SIG-M5 treated with dmso at 0.1 percent for 504 hours (cell line): Measurements from ENCODE around the gene RPS6KA5.
"Not testable (repeated sequence)": the region's sequence is repeated elsewhere in the genome, so short reads cannot be mapped to it uniquely, and the experiment has no call there.

Experiments used
- DNase-seq: peaks from one replicate; lab custom pipeline; 2025; ENCODE audit not compliant: unreplicated experiment; lab: John Stamatoyannopoulos, UW

The RPS6KA5 gene

DNA sequence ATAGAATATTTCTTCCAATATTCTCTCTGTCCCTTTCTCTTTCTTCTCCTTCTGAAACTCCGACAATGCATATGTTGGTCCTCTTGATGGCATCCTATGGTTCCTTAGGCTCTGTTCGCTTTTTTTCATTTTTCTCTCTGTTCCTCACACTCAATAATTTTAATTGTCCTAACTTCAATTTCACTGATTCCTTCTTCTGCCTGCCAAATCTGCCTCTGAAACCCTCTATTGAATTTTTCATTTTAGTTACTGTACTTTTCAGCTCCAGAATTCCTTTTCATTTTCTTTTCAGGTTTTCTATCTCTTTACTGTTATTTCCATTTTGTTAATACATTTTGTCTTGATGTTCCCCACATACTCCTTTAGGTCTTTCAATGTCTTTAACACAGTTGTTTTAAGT, 177.2 kb downstream of the RPS6KA5 start:
- no peak for DNase-seq

DNA sequence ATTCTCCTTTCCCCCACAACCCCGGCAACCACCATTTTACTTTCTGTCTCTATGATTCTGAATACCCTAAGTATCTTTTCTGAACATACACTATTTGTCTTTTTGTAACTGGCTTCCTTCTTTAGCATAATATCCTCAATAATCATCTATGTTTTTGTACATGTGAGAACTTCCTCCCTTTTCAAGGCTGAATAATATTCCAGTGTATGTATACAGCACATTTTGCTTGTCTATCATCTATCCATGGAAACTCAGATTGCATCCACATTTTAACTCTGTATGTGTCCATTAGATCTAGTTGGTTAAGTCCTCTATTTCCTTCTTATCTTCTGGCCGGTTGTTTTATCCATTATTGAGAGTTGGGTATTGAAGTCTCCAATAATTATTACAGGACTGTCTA, 180.2 kb downstream of the RPS6KA5 start:
- no peak for DNase-seq

DNA sequence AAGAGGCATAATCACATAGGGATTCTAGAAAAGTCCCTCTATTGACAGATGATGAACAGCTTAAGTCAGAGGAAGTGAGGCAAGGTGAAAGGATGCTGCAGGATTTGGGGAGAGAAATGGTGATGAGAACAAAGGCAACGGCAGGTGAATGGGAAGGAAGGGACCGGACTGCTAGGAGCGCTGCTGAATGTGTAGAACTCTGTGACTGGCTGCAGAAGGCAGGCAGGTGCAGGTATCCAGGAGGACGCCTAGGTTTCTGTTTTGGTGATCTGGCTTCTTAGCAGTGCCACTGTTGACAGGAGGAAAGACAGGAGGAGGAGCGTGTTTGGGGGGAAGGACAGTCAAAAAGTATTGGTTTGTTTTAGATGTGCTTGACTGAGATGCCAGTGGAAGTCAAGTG, 185.8 kb downstream of the RPS6KA5 start:
- DNase-seq = no peak

DNA sequence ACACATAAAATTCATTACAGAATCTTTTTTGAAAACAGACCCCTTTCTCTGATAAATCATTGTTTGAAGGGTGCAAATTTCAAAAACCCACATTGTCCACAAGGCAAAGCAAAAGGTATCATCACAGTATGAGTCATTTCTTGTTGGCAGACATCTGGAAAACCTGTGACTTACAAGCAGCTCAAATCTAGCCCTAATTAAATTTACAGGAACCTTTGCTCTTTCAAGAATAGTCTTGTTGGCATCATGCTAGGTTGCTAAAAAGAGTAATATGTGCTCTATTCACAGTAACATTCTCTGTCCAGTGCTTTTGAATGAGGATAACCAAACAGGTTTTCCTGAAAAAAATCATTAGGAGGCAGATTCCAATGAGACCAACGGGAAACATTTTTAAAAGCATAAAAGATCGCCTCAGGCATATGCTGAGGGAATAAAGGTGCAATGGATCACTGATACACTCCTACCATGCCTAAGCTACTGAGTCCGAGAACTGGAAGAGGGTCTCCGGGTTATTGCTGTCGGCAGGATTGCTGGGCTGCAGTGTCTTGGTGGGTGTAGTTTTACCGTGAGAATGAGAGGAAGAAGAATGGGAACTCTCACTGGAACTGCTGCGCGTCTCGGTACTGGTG, 188.7 kb downstream of the RPS6KA5 start:
- no peak for DNase-seq

DNA sequence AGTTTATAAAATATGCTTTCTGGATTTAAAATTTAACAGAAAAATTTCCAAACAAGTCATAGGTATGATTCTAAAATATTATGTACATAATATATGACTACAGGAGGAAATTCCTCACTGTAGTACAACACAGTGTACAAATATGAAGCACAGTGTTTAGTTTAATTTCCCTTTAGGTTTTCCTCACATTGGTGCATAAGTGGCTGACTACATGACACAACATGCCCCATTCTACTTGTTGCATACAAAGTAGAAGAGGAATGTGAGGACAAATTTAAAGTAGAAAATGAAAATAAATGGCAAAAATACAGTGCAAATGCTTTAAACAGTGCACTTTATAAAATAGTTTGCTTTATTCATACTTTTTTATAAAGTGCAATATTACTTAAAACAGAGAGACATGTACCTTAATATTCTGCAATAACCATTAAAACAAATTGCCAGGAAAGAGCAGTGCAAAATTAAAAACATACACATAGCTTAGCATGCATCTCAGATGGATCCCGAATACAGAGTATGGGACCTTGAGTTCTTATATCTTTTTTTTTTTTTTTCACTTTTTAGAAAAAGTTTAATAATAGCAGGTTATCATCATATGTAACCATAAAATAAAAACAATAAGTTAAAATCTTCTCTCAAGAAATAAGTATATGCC, 189.4 kb downstream of the RPS6KA5 start:
- no peak for DNase-seq

DNA sequence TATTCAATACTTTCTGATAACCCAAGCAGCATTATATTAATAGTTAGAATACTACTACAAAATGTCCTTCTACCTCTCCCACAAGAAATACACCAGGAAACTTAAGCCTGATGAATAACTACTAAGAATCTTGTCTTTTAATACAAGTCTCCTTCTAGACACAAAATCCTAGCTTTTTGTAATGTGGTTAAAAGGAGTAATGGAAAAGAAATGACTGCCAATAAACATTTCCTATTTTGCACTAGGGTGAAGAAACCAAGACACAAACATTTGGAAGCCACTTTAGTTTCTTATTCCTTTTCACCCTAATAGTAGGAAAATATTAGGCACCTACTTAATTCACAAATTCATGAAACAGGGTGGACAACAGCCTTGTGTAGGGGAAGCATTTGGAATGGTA, 192.9 kb downstream of the RPS6KA5 start:
- DNase-seq = no peak

DNA sequence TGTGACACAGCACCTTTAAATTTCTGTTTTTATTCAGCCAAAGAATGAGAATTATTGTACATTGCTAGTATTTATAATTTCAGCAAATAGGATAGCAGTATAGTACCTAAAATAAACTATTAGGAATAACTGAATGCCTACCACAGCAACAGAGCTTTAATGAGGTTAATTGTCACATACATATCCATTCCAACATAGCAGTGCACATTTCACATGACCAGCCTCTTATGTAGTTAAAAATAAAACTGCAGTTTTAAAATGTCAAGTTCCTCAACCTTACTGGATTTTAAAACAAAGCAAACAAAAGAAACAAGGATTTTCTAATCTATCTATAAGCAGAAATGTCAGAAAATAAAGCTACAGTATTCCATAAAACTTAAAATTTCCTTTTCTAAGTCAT, 193.6 kb downstream of the RPS6KA5 start:
- no peak for DNase-seq

DNA sequence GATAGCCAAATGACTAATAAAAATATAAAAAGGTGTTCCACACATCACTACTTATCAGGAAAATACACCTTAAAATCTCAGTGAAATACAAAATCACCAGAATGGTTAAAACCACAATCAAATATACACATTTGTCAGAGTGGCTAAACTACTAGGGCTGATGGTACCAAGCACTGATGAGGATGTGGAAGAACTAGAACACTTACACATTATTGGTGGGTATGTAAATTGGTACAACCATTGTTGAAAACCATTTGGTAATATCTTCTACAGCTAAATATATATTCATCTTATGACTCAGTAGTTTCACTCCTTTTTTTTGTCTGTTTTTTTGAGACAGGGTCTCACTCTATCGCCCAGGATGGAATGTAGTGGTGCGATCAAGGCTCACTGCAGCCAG, 195.7 kb downstream of the RPS6KA5 start:
- no peak for DNase-seq

DNA sequence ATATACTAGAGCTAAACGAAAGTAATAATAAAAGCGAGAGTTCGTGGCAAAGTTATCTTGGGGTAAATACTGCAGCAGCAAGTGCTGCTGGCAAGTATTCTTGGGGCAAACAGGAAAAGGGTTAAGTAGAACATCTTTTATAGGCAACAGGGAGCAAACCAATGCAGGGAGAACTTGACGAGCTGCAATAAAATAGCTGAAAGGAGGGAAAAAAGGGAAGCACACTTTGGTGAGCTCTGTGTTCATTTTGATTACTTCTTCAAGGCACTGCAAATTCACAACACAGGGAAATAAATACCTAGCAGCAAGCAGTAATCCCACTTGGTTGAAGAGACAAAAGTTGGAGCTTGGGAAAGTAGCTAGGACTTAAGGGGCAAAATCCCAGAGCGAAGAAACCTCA, 201.9 kb downstream of the RPS6KA5 start:
- no peak for DNase-seq

DNA sequence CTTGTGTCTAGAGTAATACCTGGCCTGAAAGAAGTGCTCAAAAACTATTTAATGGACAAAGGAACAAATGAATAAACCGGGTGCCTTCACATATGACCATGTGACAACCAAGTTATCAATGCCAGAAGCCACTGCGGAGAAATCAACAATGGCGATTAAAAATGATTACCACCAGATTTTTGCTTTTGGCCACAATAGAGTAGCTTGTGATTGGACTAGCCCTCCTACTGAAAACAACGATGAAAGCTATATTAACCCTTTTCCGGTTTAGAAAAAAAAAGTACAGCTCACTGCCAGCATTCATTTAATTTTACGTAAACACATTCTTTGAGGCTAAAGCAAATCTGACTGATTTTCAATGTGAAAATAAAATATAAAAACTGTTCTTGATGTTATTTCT, 202.6 kb downstream of the RPS6KA5 start:
- no peak for DNase-seq

DNA sequence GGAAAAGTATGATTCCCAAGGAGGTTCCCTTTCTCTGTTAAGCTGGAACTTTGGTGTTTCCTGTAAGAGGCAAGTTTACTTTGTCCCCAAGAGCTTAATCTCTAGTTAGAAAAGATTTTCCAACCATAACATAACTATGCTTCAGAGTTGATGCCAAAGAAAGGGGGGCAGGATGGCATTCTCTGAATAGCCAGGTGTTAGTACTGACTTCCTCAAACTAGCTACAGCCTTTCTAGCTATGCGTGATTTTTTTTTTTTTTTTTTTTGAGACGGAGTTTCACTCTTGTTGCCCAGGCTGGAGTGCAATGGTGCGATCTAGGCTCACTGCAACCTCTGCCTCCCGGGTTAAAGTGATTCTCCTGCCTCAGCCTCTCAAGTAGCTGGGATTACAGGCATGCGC, 204.3 kb downstream of the RPS6KA5 start:
- not testable (repeated sequence) for DNase-seq

DNA sequence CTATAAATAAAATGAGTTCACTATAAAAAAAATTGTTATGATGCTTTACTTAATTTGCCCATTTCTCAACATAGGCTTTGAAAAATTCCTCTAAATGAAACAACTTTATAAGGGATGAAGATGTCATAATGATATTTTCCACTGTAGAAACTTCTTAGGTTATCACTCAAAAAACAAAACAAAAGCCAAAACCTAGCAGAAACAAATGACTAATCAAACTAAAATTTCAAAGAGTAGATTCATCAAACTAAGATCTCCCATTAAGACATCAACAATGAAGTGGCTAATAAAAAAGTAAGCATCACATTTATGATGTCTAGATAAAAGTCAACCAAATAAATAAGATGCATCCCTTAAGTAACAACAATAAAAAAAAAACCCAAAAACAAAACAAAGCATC, 207.3 kb downstream of the RPS6KA5 start:
- no peak for DNase-seq

DNA sequence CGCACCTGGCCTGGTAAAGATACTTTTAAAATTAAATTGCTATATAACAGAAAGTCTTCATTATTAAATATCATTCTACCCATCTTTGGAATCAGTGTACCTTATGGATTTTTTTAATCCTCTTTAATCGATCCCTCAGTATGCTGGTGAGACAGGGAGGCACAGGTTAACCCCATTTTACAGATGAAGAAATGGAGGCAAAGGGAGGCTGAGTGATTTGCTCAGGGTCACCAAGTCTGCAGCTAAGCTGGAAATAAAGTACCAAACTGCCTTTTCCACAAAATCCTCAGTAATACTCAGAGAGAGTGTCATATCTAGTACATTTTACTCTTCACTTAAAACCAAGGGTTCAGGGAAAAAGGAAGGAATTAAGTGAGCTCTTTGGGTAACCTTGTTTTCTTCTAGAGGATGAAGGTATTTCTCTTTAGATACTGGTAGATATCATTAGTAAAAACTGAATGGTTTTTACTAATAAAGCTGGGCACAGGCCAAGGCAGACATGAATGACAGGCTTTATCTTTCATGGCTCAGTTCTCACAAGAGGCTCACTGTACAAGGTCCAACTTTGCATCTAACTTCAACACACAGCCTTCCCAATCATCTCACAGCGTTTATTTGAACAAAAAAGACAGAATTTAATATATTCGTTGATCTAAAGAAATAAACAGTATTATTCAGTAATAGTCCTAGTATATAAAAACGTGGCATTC, 209.0 kb downstream of the RPS6KA5 start:
- no peak for DNase-seq

DNA sequence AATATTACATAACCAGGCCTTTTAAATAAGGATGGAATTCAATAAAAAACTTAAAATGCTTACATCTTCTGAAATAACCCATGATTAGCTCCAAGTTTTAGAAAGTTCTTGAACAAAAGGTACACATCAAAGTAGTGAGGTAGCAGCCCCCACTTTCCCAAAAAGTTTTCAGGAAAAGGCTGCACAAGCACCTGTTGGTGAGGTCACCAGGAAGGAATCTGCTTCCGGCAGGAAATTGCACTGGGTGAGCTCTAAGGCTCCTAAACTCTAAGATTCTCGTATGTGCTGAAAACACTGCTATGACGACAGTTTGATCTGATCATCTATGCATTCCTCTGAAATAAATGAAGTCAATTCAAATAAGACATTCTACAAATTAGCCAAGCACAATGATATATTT, 210.0 kb downstream of the RPS6KA5 start:
- DNase-seq = no peak

DNA sequence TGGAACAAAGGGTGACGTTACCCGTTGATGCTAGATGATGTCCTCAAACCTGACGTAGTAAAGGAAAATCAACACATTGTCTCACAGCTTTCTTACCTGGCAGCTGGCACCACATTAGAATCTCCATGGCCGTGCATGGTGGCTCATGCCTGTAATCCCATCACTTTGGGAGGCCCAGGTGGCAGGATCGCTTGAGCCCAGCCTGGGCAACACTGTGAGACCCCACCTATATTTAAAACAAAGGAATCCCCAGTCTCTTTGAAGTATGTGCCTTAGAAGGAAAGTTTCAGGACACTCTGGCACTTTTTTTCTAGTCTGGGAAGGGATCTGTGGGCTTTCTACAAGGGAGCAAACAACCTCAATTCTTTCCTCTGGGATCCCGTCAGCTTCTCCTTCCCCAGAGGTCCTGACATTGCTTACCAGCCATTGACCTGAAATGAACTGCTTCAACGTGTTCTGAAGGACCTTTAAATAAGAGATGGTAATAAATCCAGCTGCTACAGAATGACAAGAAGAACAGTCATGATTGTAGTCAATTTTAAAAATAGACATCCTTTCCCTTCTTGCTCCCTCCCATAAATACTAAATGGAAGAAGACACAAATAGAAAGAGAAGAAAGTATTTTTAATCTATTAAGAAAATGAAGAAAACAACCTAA, 210.5 kb downstream of the RPS6KA5 start:
- DNase-seq = no peak

DNA sequence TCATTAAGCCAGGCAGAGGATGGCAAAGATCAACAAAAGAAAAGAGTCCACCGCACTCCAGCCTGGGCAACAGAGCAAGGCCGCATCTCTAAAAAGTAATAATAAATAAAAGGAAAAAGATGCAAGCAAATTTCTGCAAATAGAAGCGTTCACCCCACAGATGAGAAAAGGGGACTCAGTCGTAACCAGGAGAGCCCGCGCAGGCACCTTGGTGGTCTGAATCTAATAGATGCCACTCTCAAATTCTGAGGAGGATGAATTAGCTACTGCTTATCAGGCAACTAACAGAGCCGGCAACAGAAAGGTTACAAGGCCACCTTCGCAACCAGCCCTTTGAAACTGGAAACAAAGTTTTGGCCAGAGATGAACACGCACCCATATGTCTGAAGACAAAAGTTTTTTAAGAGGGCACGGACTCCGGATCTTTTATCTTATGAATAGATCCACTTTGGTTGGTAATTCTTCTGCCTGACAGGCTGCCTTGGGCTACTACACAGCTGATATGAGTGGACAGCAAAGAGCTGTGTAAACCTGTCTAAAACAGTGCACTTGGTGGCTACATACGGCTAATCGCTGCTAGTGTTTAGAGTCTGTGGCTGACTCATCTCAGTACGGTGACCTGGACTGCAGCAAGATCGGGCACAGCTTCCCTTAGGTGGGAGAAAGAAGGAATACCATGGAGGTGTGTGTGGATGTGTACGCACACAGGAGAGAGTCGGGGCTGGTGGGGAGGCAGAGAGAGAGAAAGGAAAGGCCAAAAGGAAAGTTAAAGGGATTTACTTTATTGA, 211.3 kb downstream of the RPS6KA5 start:
- no peak for DNase-seq

DNA sequence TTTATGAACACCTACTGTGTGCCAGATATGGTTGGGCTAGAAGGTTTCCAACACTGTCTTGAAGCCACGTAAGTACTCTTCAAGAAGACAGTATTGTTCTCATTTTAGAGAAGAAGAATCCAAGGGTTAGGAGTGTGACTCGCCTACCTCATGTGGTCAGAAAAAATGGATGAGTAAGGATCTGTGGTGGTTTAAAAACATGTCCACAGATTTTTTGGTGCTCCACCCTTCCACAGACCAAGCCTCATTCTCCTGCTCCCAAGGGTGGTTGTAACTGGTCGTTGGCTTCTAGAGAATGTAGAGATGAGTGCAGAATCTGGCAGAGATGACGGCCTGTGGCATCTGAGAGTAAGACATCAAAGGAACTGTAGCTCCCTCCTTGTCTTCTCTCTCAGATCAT, 213.9 kb downstream of the RPS6KA5 start:
- no peak for DNase-seq

DNA sequence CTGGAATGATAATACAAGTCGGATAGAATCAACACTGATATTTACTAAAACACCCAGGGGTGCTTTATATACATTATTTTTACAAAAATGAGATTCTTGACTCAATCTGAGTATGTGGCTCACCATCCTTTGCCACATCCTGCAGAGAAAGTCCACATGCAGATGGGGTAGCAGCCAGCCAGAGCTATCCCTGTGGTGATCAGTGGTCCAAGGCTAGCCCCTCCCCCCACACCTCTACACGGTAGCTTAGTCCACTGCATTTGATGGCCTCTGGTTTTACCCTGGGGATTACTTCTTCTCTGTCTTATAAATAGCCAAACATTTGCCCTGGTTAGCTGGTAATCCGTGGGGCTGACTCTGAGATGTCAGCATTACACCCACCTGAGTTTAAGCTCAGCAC, 216.1 kb downstream of the RPS6KA5 start:
- DNase-seq = no peak

DNA sequence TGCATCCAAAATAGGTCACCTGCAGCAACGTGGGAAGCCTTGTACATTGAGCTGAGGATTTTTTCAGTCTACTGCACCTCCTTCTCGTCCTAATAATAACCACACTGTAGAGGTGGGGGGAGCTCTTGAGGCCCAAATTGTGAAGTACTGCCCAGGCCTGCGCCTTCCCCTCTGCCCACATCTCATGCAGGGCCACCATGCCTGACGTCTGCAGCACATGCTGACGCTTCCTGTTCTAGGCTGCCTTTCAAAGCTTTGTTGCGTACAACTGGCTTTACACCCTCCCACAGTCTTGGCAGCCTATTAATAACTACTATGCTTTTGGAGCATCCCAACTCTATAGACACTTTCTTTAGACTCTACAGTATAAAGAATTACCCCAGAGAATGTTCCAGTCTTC, 217.7 kb downstream of the RPS6KA5 start:
- DNase-seq = no peak

DNA sequence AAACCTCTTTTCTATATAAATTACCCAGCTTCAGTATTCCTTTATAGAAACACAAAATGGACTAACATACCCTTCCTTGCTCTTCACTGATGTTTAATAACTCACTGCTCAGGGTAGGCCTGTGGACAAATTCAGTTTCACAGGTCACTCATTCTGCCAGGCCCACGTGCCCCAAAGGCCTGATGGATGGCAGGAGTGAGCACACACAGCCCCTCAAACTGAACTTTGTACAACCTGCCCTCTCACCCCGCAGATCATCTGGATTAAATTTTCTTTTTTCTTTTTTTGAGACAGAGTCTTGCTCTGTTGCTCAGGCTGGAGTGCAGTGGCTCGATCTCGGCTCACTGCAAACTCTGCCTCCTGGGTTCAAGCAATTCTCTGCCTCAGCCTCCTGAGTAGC, 219.8 kb downstream of the RPS6KA5 start:
- DNase-seq = not testable (repeated sequence)

DNA sequence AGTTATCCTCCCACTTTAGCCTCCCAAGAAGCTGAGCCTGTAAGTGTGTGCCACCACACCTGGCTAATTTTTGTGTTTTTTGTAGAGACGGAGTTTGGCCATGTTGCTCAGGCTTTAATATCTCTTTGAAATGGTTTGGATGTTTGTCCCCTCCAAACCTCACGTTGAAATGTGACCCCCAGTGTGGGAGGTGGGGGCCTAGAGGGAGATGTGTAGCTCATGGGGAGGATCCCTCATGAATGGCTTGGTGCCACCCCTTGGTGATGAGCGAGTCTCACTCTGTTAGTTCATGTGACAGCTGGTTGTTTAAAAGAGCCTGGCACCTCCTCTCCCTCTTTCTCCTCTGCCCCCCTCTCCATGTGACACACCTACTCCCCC, 220.6 kb downstream of the RPS6KA5 start:
- DNase-seq = no peak
